ENCODE measurements around the gene PRKG1.
"Not testable (repeated sequence)": the region's sequence is repeated elsewhere in the genome, so short reads cannot be mapped to it uniquely, and the experiment has no call there.

PRKG1 gene

GRCh38 chr10:52194191-52194590 lies 1119.9 kb downstream of the PRKG1 start:
- 100% methylated on average over 1 of the region's 3 CpGs for WGBS (ENCODE audit: insufficient coverage)
- ChIA-PET POLR2A (no interaction called here), CTCF (no interaction called here)
- peaks cover 0 to 10% (median 5%) of the 10 kb centered on the region in 4 experiments for H3K4me1 ChIP-seq (ENCODE audit: control extremely low read depth in 1 of 4, control insufficient read depth in 4 of 4, insufficient read depth in 4 of 4, low read length in 3 of 4)
- H3K9me3 ChIP-seq (ENCODE audit: control extremely low read depth in 1 of 5, control insufficient read depth in 4 of 5, insufficient read depth in 2 of 5, low read depth in 1 of 5, low read length in 4 of 5): no peaks in the 10 kb centered on the region
- no peaks in the 10 kb centered on the region for H3K36me3 ChIP-seq (ENCODE audit: control insufficient read depth in 4 of 4, insufficient read depth in 4 of 4, low read length in 3 of 4)
- peak; percentile 45 to 92 (median 85) for DNase-seq
- no peaks in the 10 kb centered on the region for H3K27me3 ChIP-seq (replicated peaks in 2 of 5; ENCODE audit: control insufficient read depth in 4 of 5, insufficient read depth in 5 of 5, low read length in 4 of 5)
- no peak overlapping the region for H3K4me3 ChIP-seq (ENCODE audit: control insufficient read depth in 1 of 7, extremely low read depth in 1 of 7, insufficient read depth in 4 of 7, low read depth in 2 of 7, low read length in 6 of 7)
- peak overlapping the region; percentile 61 to 68 for H3K27ac ChIP-seq (ENCODE audit: insufficient read depth in 1 of 2, low read depth in 1 of 2, low read length in 2 of 2, poor library complexity in 1 of 2, severe bottlenecking in 2 of 2)

DNA sequence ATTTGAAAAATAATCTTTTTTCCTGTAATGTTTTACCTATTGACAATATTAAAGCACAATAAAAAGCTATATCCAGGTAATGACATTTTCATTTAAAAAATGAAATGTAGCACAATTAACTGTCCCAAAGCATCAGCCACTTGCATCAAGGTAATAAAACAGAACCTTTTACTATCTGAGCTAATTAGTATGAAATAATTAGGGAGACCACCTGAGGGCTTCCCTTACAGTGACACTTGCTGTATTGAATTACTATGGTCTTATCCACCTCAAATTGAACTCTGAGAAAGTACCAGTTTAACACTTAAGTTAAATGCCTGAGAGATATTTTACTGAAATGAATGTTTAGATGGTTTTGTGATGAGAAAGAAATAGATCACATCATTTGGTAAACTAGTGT lies 1120.4 kb downstream of the PRKG1 start:
- Histone ChIP-seq H3K27me3 (replicated peaks in 2 of 5; ENCODE audit: control insufficient read depth in 4 of 5, insufficient read depth in 5 of 5, low read length in 4 of 5) (no peaks in the 10 kb centered on the region), H3K4me3 (ENCODE audit: control insufficient read depth in 1 of 7, extremely low read depth in 1 of 7, insufficient read depth in 4 of 7, low read depth in 2 of 7, low read length in 6 of 7) (no peak overlapping the region), H3K27ac (ENCODE audit: insufficient read depth in 1 of 2, low read depth in 1 of 2, low read length in 2 of 2, poor library complexity in 1 of 2, severe bottlenecking in 2 of 2) (peak overlapping the region; percentile 61 to 68), H3K9me3 (ENCODE audit: control extremely low read depth in 1 of 5, control insufficient read depth in 4 of 5, insufficient read depth in 2 of 5, low read depth in 1 of 5, low read length in 4 of 5) (no peaks in the 10 kb centered on the region), H3K4me1 (ENCODE audit: control extremely low read depth in 1 of 4, control insufficient read depth in 4 of 4, insufficient read depth in 4 of 4, low read length in 3 of 4) (peaks cover 0 to 10% (median 5%) of the 10 kb centered on the region in 4 experiments), H3K36me3 (ENCODE audit: control insufficient read depth in 4 of 4, insufficient read depth in 4 of 4, low read length in 3 of 4) (no peaks in the 10 kb centered on the region)
- POLR2A ChIA-PET: no interaction called here
- DNase-seq: no peak
- CTCF ChIA-PET: no interaction called here

GRCh38 chr10:52197098-52197497 lies 1122.8 kb downstream of the PRKG1 start:
- Histone ChIP-seq H3K9me3 (ENCODE audit: control extremely low read depth in 1 of 5, control insufficient read depth in 4 of 5, insufficient read depth in 2 of 5, low read depth in 1 of 5, low read length in 4 of 5) (no peaks in the 10 kb centered on the region), H3K27ac (ENCODE audit: insufficient read depth in 1 of 2, low read depth in 1 of 2, low read length in 2 of 2, poor library complexity in 1 of 2, severe bottlenecking in 2 of 2) (no peak overlapping the region), H3K36me3 (ENCODE audit: control insufficient read depth in 4 of 4, insufficient read depth in 4 of 4, low read length in 3 of 4) (no peaks in the 10 kb centered on the region), H3K4me3 (ENCODE audit: control insufficient read depth in 1 of 7, extremely low read depth in 1 of 7, insufficient read depth in 4 of 7, low read depth in 2 of 7, low read length in 6 of 7) (no peak overlapping the region), H3K27me3 (replicated peaks in 2 of 5; ENCODE audit: control insufficient read depth in 4 of 5, insufficient read depth in 5 of 5, low read length in 4 of 5) (no peaks in the 10 kb centered on the region), H3K4me1 (ENCODE audit: control extremely low read depth in 1 of 4, control insufficient read depth in 4 of 4, insufficient read depth in 4 of 4, low read length in 3 of 4) (peaks cover 0 to 10% (median 5%) of the 10 kb centered on the region in 4 experiments)
- 94% methylated on average over 3 of the region's 3 CpGs for WGBS (ENCODE audit: insufficient coverage)
- ChIA-PET CTCF (no interaction called here), POLR2A (no interaction called here)
- no peak for DNase-seq

- Histone ChIP-seq H3K9me3 (ENCODE audit: control extremely low read depth in 1 of 5, control insufficient read depth in 4 of 5, insufficient read depth in 2 of 5, low read depth in 1 of 5, low read length in 4 of 5) (no peaks in the 10 kb centered on the region), H3K36me3 (ENCODE audit: control insufficient read depth in 4 of 4, insufficient read depth in 4 of 4, low read length in 3 of 4) (no peaks in the 10 kb centered on the region), H3K4me3 (ENCODE audit: control insufficient read depth in 1 of 7, extremely low read depth in 1 of 7, insufficient read depth in 4 of 7, low read depth in 2 of 7, low read length in 6 of 7) (no peak overlapping the region), H3K27me3 (replicated peaks in 2 of 5; ENCODE audit: control insufficient read depth in 4 of 5, insufficient read depth in 5 of 5, low read length in 4 of 5) (no peaks in the 10 kb centered on the region), H3K4me1 (ENCODE audit: control extremely low read depth in 1 of 4, control insufficient read depth in 4 of 4, insufficient read depth in 4 of 4, low read length in 3 of 4) (peaks cover 0 to 9% (median 5%) of the 10 kb centered on the region in 4 experiments), H3K27ac (ENCODE audit: insufficient read depth in 1 of 2, low read depth in 1 of 2, low read length in 2 of 2, poor library complexity in 1 of 2, severe bottlenecking in 2 of 2) (no peak overlapping the region)
- WGBS (ENCODE audit: insufficient coverage): 92% methylated on average over 2 of the region's 3 CpGs
- ChIA-PET POLR2A (no interaction called here), CTCF (no interaction called here)
- peak in 1 of 3 donors; percentile 24 for DNase-seq
Measured at GRCh38 chr10:52198540-52198939, 1124.3 kb downstream of the PRKG1 start.

- WGBS (ENCODE audit: insufficient coverage): 100% methylated on average over 5 of the region's 7 CpGs
- H3K27me3 ChIP-seq (replicated peaks in 2 of 5; ENCODE audit: control insufficient read depth in 4 of 5, insufficient read depth in 5 of 5, low read length in 4 of 5); CTCF ChIA-PET; POLR2A ChIA-PET; H3K4me3 ChIP-seq (ENCODE audit: control insufficient read depth in 1 of 7, extremely low read depth in 1 of 7, insufficient read depth in 4 of 7, low read depth in 2 of 7, low read length in 6 of 7); H3K36me3 ChIP-seq (ENCODE audit: control insufficient read depth in 4 of 4, insufficient read depth in 4 of 4, low read length in 3 of 4); H3K9me3 ChIP-seq (ENCODE audit: control extremely low read depth in 1 of 5, control insufficient read depth in 4 of 5, insufficient read depth in 2 of 5, low read depth in 1 of 5, low read length in 4 of 5); H3K4me1 ChIP-seq (ENCODE audit: control extremely low read depth in 1 of 4, control insufficient read depth in 4 of 4, insufficient read depth in 4 of 4, low read length in 3 of 4); H3K27ac ChIP-seq (ENCODE audit: insufficient read depth in 1 of 2, low read depth in 1 of 2, low read length in 2 of 2, poor library complexity in 1 of 2, severe bottlenecking in 2 of 2); DNase-seq: not testable (repeated sequence)
Measured at GRCh38 chr10:52204906-52205305, 1130.6 kb downstream of the PRKG1 start.

GRCh38 chr10:52208365-52208764 lies 1134.1 kb downstream of the PRKG1 start:
- DNase-seq: no peak
- CTCF ChIA-PET: interaction anchor here (1.1 kb wide), 1 partner anchor 35 kb away, joined by 3 read pairs; no protein-coding TSS in a partner anchor

GRCh38 chr10:52210161-52210560 lies 1135.9 kb downstream of the PRKG1 start:
- 92% methylated on average over 4 of the region's 6 CpGs for WGBS (ENCODE audit: insufficient coverage)
- no peak for DNase-seq
- no peak overlapping the region for H3K27ac ChIP-seq (ENCODE audit: insufficient read depth in 1 of 2, low read depth in 1 of 2, low read length in 2 of 2, poor library complexity in 1 of 2, severe bottlenecking in 2 of 2)
- H3K27me3 ChIP-seq (replicated peaks in 2 of 5; ENCODE audit: control insufficient read depth in 4 of 5, insufficient read depth in 5 of 5, low read length in 4 of 5): no peaks in the 10 kb centered on the region
- POLR2A ChIA-PET: no interaction called here
- CTCF ChIA-PET: interaction anchor here (0.9 kb wide), 1 partner anchor 821 kb away, joined by 3 read pairs; no protein-coding TSS in a partner anchor
- H3K4me3 ChIP-seq (ENCODE audit: control insufficient read depth in 1 of 7, extremely low read depth in 1 of 7, insufficient read depth in 4 of 7, low read depth in 2 of 7, low read length in 6 of 7): no peak overlapping the region
- H3K36me3 ChIP-seq (ENCODE audit: control insufficient read depth in 4 of 4, insufficient read depth in 4 of 4, low read length in 3 of 4): no peaks in the 10 kb centered on the region
- H3K4me1 ChIP-seq (ENCODE audit: control extremely low read depth in 1 of 4, control insufficient read depth in 4 of 4, insufficient read depth in 4 of 4, low read length in 3 of 4): peaks cover 0 to 5% (median 0%) of the 10 kb centered on the region in 4 experiments
- H3K9me3 ChIP-seq (ENCODE audit: control extremely low read depth in 1 of 5, control insufficient read depth in 4 of 5, insufficient read depth in 2 of 5, low read depth in 1 of 5, low read length in 4 of 5): no peaks in the 10 kb centered on the region

More at GRCh38 chr10:52208365-52208764, 1134.1 kb downstream of the PRKG1 start:
- H3K36me3 ChIP-seq (ENCODE audit: control insufficient read depth in 4 of 4, insufficient read depth in 4 of 4, low read length in 3 of 4): no peaks in the 10 kb centered on the region
- WGBS (ENCODE audit: insufficient coverage): 100% methylated on average over 1 of the region's 2 CpGs
- POLR2A ChIA-PET: interaction anchor here (0.6 kb wide), 1 partner anchor 48 kb away, joined by 3 read pairs; no protein-coding TSS in a partner anchor
- no peak overlapping the region for H3K27ac ChIP-seq (ENCODE audit: insufficient read depth in 1 of 2, low read depth in 1 of 2, low read length in 2 of 2, poor library complexity in 1 of 2, severe bottlenecking in 2 of 2)
- H3K4me1 ChIP-seq (ENCODE audit: control extremely low read depth in 1 of 4, control insufficient read depth in 4 of 4, insufficient read depth in 4 of 4, low read length in 3 of 4): peaks cover 0 to 2% (median 0%) of the 10 kb centered on the region in 4 experiments
- H3K9me3 ChIP-seq (ENCODE audit: control extremely low read depth in 1 of 5, control insufficient read depth in 4 of 5, insufficient read depth in 2 of 5, low read depth in 1 of 5, low read length in 4 of 5): no peaks in the 10 kb centered on the region
- H3K27me3 ChIP-seq (replicated peaks in 2 of 5; ENCODE audit: control insufficient read depth in 4 of 5, insufficient read depth in 5 of 5, low read length in 4 of 5): no peaks in the 10 kb centered on the region
- no peak overlapping the region for H3K4me3 ChIP-seq (ENCODE audit: control insufficient read depth in 1 of 7, extremely low read depth in 1 of 7, insufficient read depth in 4 of 7, low read depth in 2 of 7, low read length in 6 of 7)

All from common myeloid progenitor, CD34-positive (primary cell).